COLO829 (cell line): ENCODE data around the gene ODF2L.

ENCODE experiments used
- DNase-seq: peaks from one replicate; pipeline ENCODE4 v3.0.0; 2012; ENCODE audit warnings: low spot score

ODF2L gene

GRCh38 chr1:86395751-86396497 is at the start of gene ODF2L:
Gene ODF2L, minus strand, starts transcription at chr1:86396323. Its CDS starts 9,296 bp downstream, at chr1:86387027.
- peak; percentile 58 for DNase-seq

GRCh38 chr1:86445919-86446318 is 49.8 kb upstream of the ODF2L start:
- no peak for DNase-seq

- no peak for DNase-seq
Observed at GRCh38 chr1:86441997-86442396, 45.9 kb upstream of the ODF2L start.

DNA sequence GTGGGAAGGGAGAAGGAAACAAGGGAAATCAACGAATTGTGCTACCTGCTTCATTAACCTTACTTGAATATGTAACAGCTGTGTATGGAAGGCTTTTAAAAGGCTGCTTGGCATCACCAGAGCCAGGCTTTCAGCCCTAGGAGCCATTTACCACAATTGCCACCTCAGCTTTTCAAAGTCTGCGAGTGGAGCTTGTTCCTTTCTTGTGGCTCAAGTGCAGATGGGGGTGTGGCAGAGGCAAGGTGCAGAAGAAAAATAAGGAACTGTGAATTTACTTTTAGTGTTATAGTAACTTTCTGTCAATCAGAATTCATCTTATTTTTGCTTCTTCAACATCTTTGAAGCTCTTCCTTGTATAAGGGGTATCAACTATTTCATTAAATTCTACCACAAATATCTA is 45.5 kb upstream of the ODF2L start:
- DNase-seq, result no peak

GRCh38 chr1:86436041-86436440 is 39.9 kb upstream of the ODF2L start:
- no peak for DNase-seq

- no peak for DNase-seq
Observed at GRCh38 chr1:86435327-86435726, 39.2 kb upstream of the ODF2L start.

- DNase-seq, result no peak
Observed at GRCh38 chr1:86434059-86434458, 37.9 kb upstream of the ODF2L start.

DNA sequence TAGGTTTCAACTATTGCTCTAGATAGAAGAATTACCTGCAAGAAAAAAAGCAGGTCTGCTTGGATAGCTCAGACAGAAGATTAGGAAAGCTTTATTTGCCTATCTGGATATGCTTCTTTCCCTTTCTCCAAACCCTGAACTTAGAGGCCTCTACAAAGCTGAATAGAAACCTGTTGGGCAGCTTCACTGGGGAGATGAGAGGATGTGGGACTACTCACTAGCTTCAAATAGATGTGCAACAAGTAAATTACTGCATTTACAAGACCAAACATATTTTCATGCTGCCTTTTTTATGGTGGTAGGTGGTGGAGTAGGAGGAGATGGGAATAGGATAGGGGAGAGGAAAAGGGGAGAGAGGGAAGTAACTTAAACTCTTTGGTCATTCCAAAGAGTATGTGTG is 34.3 kb upstream of the ODF2L start:
- DNase-seq, result no peak

GRCh38 chr1:86429835-86430234 is 33.7 kb upstream of the ODF2L start:
- DNase-seq, result peak; percentile 58

DNA sequence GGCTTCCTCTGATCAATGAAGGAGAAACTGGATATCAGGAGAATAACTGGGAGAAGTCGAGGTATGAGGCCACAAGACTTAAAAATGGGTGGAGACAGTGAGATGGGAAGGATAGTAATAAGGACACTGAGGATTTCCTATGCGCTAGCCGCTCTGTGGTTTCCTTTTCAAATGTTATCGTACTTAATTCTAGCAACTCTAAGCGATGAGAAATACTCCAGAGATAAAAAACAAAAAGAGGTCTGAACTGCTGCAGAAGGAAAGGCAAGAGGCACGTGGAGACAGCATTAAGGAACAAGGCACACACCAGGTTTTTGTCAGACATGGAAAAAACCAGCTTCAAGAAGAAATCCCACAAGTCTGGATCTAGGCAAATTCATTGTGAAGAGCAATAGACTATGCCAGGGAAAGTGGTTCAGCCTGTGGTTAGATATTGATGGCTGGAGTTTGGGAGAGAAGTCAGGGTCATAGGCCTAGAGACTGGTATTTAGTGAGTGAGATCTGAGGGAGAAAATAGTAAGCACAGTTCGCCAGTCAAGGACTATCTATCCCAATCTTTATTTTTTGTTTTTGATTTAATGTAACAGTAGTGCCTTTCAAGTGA is 33.1 kb upstream of the ODF2L start:
- no peak for DNase-seq

DNA sequence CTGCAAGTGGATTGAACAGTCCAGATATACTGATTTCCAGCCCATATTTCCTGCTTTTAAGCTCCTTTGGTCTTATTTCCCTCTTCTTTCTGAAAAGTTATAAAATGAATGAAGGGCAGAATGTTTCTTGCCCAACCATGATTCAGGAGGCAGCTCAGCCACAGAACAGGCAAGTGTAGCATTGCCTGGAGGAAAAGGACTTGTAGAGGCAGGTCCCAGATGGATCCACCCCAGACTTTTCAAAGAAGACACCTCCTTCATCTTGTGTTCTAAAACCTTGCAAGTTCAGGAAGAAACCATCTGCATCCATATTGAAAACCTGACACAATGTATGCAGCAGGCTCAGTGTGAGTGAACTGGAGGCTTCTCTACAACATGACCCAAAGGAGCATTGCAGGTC is 27.8 kb upstream of the ODF2L start, which contains the start of gene CLCA2:
Gene CLCA2, plus strand, starts transcription at position 299 of the 400 bp plus-strand sequence. Its CDS starts 77 bp downstream, at position 376.
- no peak for DNase-seq

DNA sequence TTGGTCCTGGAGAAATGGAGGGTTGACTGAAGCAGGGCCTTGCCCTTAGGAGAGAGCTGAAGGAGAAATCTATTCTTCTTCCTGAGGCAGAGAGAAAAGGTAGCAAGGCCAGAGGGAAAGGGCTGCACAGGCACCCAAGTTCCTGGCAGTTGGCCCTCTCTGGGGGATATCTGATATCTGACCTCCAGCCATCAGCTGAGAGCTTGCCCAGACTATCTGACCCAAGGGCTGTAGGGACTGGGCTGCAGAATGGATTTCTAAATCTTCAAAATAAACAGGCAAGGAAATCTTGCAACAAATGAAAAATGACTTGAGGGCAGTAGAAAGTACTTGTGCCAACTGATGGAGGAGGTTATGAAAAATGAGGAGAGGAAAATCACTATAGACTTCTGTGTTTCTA is 27.4 kb upstream of the ODF2L start:
- no peak for DNase-seq

DNA sequence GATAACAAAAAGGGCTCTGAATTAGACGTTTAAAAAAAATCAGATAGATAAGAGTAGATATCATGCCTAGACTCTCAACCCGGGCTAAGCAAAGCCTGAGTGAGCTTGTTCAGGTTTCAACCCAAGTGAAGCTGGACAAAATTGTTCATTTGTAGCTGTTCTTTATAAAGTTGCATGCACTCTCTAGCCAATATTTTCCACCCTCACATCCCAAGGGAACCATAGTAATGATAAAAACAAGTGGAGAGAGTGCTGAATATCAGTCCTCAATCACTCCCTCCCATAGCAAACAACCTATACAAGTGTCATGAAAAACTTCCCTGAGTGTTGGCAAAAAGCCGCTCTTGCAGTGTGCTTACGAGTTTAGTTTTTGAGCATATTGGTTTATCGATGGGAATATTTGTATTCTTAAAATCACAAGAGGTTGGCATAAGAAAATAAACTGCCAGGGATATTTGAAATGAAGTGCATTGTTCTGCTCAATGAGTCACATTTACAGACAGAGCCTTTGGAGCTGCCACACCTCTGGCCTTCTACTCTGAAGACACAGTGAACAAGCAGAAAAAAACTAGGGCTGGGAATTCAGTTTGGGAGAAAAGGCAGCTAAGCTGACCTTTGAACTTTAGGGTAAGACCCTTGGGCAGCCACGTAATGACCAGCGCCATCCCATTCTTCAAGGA is 25.6 kb upstream of the ODF2L start:
- DNase-seq, result no peak

- DNase-seq, result no peak
Observed at GRCh38 chr1:86419277-86419903, 23.3 kb upstream of the ODF2L start.

DNA sequence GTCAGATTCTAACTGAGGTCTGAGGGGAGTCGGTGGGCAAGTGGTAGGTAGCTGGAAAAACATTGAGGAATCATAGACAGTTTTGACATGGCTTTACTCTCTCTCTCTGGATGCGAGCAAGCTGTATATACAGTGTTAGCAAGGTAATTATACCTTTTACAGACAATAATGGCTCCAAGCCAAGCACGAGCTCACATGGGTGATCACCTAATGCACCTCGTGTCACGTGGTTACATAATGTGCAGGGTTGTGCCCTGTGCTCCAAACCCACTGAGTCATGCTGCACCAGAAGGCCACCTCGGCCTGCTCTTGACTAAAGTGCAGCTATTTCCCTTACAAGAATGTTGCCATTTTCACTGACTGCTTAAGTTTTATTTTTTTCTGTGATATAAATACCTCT is 20.2 kb upstream of the ODF2L start:
- no peak for DNase-seq

- DNase-seq, result no peak
Observed at GRCh38 chr1:86410879-86411278, 14.8 kb upstream of the ODF2L start.

DNA sequence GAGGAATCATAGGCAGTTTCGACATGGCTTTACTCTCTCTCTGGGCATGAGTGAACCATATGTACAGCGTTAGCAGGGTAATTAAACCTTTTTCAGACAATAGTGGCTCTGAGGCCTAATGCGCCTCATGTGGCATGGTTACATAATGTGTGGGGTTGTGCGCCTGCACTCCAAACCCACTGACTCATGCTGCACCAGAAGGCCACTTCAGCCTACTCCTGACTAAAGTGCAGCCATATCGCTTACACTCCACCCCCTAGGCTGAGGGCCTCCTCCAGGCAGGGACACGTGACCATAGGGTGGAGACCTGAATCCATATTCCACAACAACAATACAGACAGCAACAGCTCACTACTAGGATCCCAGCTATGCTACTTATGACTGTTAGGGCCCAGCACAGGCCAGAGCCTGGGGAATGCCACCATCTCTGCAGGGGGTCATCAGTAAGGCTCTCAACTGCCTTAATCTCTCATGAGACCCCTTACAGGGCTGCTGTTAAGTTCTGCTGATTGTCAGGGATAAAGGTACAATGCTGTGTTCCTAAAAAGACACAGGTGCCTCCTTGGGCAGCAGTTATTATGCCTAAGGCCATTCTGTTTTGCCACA is 13.4 kb upstream of the ODF2L start:
- DNase-seq, result no peak

- no peak for DNase-seq
Observed at GRCh38 chr1:86396498-86396890, 371 bp upstream of the ODF2L start.

DNA sequence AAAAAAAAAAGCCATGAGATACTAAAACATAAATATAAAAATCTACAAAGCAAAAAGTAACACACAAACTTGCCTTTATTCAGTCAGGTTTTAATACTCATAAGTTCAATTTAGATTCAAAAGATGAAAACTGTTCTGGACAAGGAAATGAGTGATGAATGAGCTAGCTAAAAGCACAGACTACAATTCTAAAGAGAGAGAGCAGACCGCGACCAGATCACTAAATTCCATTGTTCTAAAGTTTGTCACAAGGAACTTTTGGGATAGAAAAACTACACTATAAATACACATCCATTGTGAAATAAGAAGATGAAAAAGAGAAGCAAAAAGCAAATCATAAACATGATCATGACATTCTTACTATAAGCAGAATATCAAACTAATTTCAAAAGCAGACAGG is 1.7 kb downstream of the ODF2L start:
- DNase-seq, result no peak

- no peak for DNase-seq
Observed at GRCh38 chr1:86389307-86389706, 6.8 kb downstream of the ODF2L start.

DNA sequence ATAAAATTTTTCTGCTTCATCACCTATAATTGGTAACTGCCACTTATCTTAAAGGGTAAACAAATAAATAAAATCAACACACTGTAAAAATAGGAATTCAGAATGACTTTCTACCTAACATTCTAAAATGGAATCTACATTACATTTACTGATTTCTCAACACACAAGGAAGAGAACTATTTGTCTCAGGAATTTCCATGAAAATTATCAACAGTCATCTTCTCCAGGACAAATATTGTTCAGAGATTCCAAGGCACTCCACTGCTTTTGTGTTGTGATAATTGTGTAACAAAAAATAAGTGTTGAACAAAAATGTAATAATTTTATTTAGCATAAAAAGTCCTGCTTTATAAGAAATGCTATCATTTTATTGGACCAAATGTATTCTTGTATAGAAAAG is 7.3 kb downstream of the ODF2L start:
- DNase-seq, result no peak

DNA sequence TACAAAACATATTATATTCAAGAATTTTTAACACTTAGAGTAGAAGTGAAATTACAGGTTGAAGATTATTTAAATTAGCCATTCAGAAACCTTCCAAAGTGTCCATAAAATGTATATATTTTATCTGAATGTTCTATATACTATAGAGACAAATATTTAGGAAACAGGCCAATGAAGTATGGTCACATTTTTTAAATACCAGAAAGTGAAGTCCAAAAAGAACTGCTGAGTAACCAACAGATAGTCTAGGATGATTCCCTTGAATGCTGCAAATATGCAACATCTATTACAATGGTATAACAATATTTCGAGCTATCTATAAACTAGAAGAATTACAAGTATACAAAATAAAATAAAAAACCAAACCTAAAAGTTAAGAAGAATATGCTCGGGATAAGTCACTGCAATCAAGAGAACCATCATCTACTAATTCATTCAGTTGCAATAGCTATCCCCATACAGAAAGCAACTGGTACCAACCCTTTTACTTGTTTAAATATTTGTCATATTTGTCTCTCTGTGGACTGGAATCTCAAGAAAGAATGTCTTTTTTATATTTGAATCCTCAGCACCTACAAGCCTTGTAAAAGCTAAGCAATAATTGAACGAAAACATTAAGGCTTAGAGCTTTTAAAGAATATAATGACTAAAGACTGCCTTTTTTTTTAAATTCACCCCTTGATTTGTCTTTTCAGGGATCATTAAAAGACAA is 8.1 kb downstream of the ODF2L start:
- DNase-seq, result no peak
